Ureter (tissue), 1 donor: ENCODE measurements around the gene PROX2. TPM values are rescaled to one million over a fixed set of nuclear protein-coding genes. Genes with fewer than 3 reads are reported as not detected.

ENCODE experiments used
- DNase-seq: peaks from one replicate; pipeline ENCODE4 v3.0.0-alpha.2; 2020; ENCODE audit warnings: low spot score
- total RNA-seq: library from RNA; stranded (reverse); gene quantifications from one replicate; pipeline ENCODE4 v1.2.4, GENCODE V29; 2023
- donor health status: DM: yes; HTN: yes; CAD: no.

Gene PROX2
- total RNA-seq, 1 donor from 2014 or later: 0.13 TPM

GRCh38 chr14:74843653-74844052 is 32.3 kb downstream of the PROX2 start:
- no peak for DNase-seq

- no peak for DNase-seq
Observed at GRCh38 chr14:74841230-74842207, 34.4 kb downstream of the PROX2 start.

GRCh38 chr14:74840603-74841030 is 35.3 kb downstream of the PROX2 start:
- DNase-seq: no peak

GRCh38 chr14:74838166-74838565 is 37.8 kb downstream of the PROX2 start:
- no peak for DNase-seq

- DNase-seq: no peak
Observed at GRCh38 chr14:74836251-74836960, 39.5 kb downstream of the PROX2 start.

GRCh38 chr14:74835645-74836250 is 40.2 kb downstream of the PROX2 start:
- no peak for DNase-seq

GRCh38 chr14:74834692-74835392 is 41.1 kb downstream of the PROX2 start:
- DNase-seq: no peak

- no peak for DNase-seq
Observed at GRCh38 chr14:74832849-74833248, 43.1 kb downstream of the PROX2 start.

- no peak for DNase-seq
Observed at GRCh38 chr14:74829251-74829650, 46.7 kb downstream of the PROX2 start.

GRCh38 chr14:74826574-74826973 is 49.4 kb downstream of the PROX2 start:
- DNase-seq: no peak

Other genes starting within 250 kb of the PROX2 start
- 40.8 TPM for gene AREL1, start 163.1 kb downstream of the PROX2 start, total RNA-seq
- gene FCF1, start 163.0 kb downstream of the PROX2 start, total RNA-seq: 54.6 TPM
- gene YLPM1, start 112.8 kb downstream of the PROX2 start, total RNA-seq: 110 TPM
- 81.3 TPM for gene DLST, start 5.8 kb upstream of the PROX2 start, total RNA-seq
- gene RPS6KL1, start 47.1 kb upstream of the PROX2 start, total RNA-seq: 10.7 TPM
- gene PGF, start 79.5 kb upstream of the PROX2 start, total RNA-seq: 4.4 TPM
- 39.2 TPM for gene EIF2B2, start 126.8 kb upstream of the PROX2 start, total RNA-seq
- 44.2 TPM for gene MLH3, start 175.3 kb upstream of the PROX2 start, total RNA-seq
- 14.1 TPM for gene ACYP1, start 187.9 kb upstream of the PROX2 start, total RNA-seq
- 3.0 TPM for gene ZC2HC1C, start 193.5 kb upstream of the PROX2 start, total RNA-seq